ENCODE data around the gene UGT1A3. TPM values are rescaled to one million over a fixed set of nuclear protein-coding genes. Genes with fewer than 3 reads are reported as not detected.

UGT1A3 gene
- total and polyA plus RNA-seq, 10 of the 15 experiments (the other 5 are each of a cell fraction or from before 2014, with no cell fraction given), result not detected

- no peak for ATAC-seq
- Histone ChIP-seq H3K4me1 (ENCODE audit: control insufficient read depth, insufficient read depth, low read length) (no peaks in the 10 kb centered on the region), H3K4me2 (ENCODE audit: control insufficient read depth, insufficient read depth) (no peak overlapping the region), H3K36me3 (ENCODE audit: control insufficient read depth in 2 of 2, insufficient read depth in 2 of 2, low read length in 1 of 2) (no peaks in the 10 kb centered on the region), H3K27ac (ENCODE audit: control insufficient read depth, insufficient read depth) (no peak overlapping the region), H3K9ac (ENCODE audit: control insufficient read depth, insufficient read depth, low read length) (no peak overlapping the region), H3K4me3 (no peak overlapping the region), H3K9me3 (replicated peaks; ENCODE audit: control insufficient read depth, insufficient read depth, low read length) (no peaks in the 10 kb centered on the region; the same call in 2 of the 3 replicates), H3K27me3 (replicated peaks in 1 of 2; ENCODE audit: control insufficient read depth in 2 of 2, insufficient read depth in 2 of 2, low read length in 1 of 2) (no peaks in the 10 kb centered on the region), H3K79me2 (ENCODE audit: control insufficient read depth, insufficient read depth, low read length) (no peaks in the 10 kb centered on the region), H4K20me1 (ENCODE audit: control insufficient read depth, insufficient read depth) (no peaks in the 10 kb centered on the region), H2AFZ (ENCODE audit: control insufficient read depth, low read depth, low read length) (no peak overlapping the region)
- ChIA-PET RAD21 (ENCODE audit: unreplicated experiment) (no interaction called here), SMC1A (ENCODE audit: uncharacterized antibody, unreplicated experiment) (no interaction called here), CTCF (interaction anchor here (1.0 kb wide), 1 partner anchor 15 kb away, joined by 3 read pairs; no protein-coding TSS in a partner anchor), POLR2A (no interaction called here)
- no peak for DNase-seq (ENCODE audit: low read depth, low spot score)
- in situ Hi-C loops (cut with MboI), result no loop called here
- intact Hi-C loops (cut with micrococcal nuclease; ENCODE audit: unreplicated experiment), result no loop called here
- 63% methylated on average over 4 of the region's 4 CpGs for WGBS (ENCODE audit: insufficient coverage, insufficient replicate concordance, low lambda C conversion rate, missing lambda C conversion rate)
- FAIRE-seq, result no peak
- TF ChIP-seq HDAC2 (IDR thresholded peaks at IDR 0.05) (no peak), BCL11A (IDR thresholded peaks at IDR 0.05; ENCODE audit: low read depth, low read length) (no peak), CHD4 (IDR thresholded peaks at IDR 0.05) (no peak), MXI1 (IDR thresholded peaks at IDR 0.05; ENCODE audit: low read depth, low read length) (no peak), NKRF (conservative IDR thresholded peaks at IDR 0.05) (no peak)
- no TSS peak for BruUV-seq (replicated peaks)
Measured at GRCh38 chr2:233780771-233781170, 51.9 kb downstream of the UGT1A3 start.

- no peak overlapping the region for H3K9ac ChIP-seq (ENCODE audit: control insufficient read depth, insufficient read depth, low read length)
- ATAC-seq (no peak), FAIRE-seq (no peak), DNase-seq (ENCODE audit: low read depth, low spot score) (no peak)
- no peak overlapping the region for H3K4me2 ChIP-seq (ENCODE audit: control insufficient read depth, insufficient read depth)
- H4K20me1 ChIP-seq (ENCODE audit: control insufficient read depth, insufficient read depth), result no peaks in the 10 kb centered on the region
- H3K36me3 ChIP-seq (ENCODE audit: control insufficient read depth in 2 of 2, insufficient read depth in 2 of 2, low read length in 1 of 2), result no peaks in the 10 kb centered on the region
- SMC1A ChIA-PET (ENCODE audit: uncharacterized antibody, unreplicated experiment), result no interaction called here
- TF ChIP-seq MLLT1 (IDR thresholded peaks at IDR 0.05) (no peak), ATF3 (IDR thresholded peaks at IDR 0.05; ENCODE audit: borderline replicate concordance, extremely low read depth, low read depth, low read length) (no peak), PAX8 (IDR thresholded peaks at IDR 0.05) (no peak), SRF (IDR thresholded peaks at IDR 0.05; ENCODE audit: low read depth in 2 of 2, low read length in 2 of 2) (no peak), HDAC2 (IDR thresholded peaks at IDR 0.05) (no peak)
- POLR2A ChIA-PET, result no interaction called here
- H3K4me1 ChIP-seq (ENCODE audit: control insufficient read depth, insufficient read depth, low read length), result no peaks in the 10 kb centered on the region
- no peaks in the 10 kb centered on the region; the same call in 2 of the 3 replicates for H3K9me3 ChIP-seq (replicated peaks; ENCODE audit: control insufficient read depth, insufficient read depth, low read length)
- BruUV-seq (replicated peaks), result no TSS peak
- RAD21 ChIA-PET (ENCODE audit: unreplicated experiment), result no interaction called here
- H2AFZ ChIP-seq (ENCODE audit: control insufficient read depth, low read depth, low read length), result no peak overlapping the region
- no peak overlapping the region for H3K4me3 ChIP-seq
- in situ Hi-C loops (cut with MboI), result no loop called here
- CTCF ChIA-PET, result no interaction called here
- no peak overlapping the region for H3K27ac ChIP-seq (ENCODE audit: control insufficient read depth, insufficient read depth)
- H3K27me3 ChIP-seq (replicated peaks in 1 of 2; ENCODE audit: control insufficient read depth in 2 of 2, insufficient read depth in 2 of 2, low read length in 1 of 2), result no peaks in the 10 kb centered on the region; a peak in 1 of 4 replicates
- H3K79me2 ChIP-seq (ENCODE audit: control insufficient read depth, insufficient read depth, low read length), result no peaks in the 10 kb centered on the region
- 43% methylated on average over 7 of the region's 7 CpGs for WGBS (ENCODE audit: insufficient coverage, insufficient replicate concordance, low lambda C conversion rate, missing lambda C conversion rate)
- intact Hi-C loops (cut with micrococcal nuclease; ENCODE audit: unreplicated experiment), result no loop called here
Measured at GRCh38 chr2:233789554-233789953, 60.7 kb downstream of the UGT1A3 start.

Data from GM12878 (cell line).